ENCODE measurements around the gene PBX4. TPM values are rescaled to one million over a fixed set of nuclear protein-coding genes. Genes with fewer than 3 reads are reported as not detected.

The PBX4 gene
- total and polyA plus RNA-seq, 2 experiments from 2014 or later, result 2.6 to 4.1 TPM

DNA sequence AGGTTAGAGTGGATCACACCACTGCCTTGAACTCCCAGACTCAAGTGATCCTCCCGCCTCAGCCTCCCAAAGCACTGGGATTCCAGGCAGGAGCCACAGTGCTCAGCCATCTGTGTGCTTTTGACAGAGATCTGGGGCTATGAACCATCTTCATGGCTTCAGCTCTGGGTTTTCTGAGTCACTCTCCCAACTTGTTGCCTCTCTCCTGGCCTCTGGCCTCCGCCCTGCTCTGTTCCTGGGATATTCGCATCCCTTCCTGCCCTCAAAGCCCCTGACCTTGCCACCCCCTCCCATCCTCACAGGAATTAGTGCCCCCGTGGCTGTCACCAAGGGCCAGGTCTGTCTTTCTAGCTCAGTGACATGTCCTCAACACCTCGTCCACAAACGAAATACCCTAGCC is 30.7 kb upstream of the PBX4 start:
- H3K4me3 Mint-ChIP-seq, result no peak overlapping the region

More for the DNA sequence above, 30.7 kb upstream of the PBX4 start:
- Mint-ChIP-seq H3K36me3 (ENCODE audit: low read depth) (peaks cover 76% of the 10 kb centered on the region), H3K4me1 (no peaks in the 10 kb centered on the region), H3K27ac (peak overlapping the region; percentile 58; the same call in 1 of the 2 replicates), H3K9me3 (no peaks in the 10 kb centered on the region), H3K27me3 (ENCODE audit: insufficient read depth, low read depth, poor library complexity) (peaks cover 18% of the 10 kb centered on the region)
- ATAC-seq (no peak), DNase-seq (ENCODE audit: low spot score) (peak; percentile 0)
- no peak for TF ChIP-seq ZNF331 (CRISPR knock-in tag; IDR thresholded peaks at IDR 0.05; ENCODE audit: low read depth)
- TF ChIP-seq, protein P1, sequence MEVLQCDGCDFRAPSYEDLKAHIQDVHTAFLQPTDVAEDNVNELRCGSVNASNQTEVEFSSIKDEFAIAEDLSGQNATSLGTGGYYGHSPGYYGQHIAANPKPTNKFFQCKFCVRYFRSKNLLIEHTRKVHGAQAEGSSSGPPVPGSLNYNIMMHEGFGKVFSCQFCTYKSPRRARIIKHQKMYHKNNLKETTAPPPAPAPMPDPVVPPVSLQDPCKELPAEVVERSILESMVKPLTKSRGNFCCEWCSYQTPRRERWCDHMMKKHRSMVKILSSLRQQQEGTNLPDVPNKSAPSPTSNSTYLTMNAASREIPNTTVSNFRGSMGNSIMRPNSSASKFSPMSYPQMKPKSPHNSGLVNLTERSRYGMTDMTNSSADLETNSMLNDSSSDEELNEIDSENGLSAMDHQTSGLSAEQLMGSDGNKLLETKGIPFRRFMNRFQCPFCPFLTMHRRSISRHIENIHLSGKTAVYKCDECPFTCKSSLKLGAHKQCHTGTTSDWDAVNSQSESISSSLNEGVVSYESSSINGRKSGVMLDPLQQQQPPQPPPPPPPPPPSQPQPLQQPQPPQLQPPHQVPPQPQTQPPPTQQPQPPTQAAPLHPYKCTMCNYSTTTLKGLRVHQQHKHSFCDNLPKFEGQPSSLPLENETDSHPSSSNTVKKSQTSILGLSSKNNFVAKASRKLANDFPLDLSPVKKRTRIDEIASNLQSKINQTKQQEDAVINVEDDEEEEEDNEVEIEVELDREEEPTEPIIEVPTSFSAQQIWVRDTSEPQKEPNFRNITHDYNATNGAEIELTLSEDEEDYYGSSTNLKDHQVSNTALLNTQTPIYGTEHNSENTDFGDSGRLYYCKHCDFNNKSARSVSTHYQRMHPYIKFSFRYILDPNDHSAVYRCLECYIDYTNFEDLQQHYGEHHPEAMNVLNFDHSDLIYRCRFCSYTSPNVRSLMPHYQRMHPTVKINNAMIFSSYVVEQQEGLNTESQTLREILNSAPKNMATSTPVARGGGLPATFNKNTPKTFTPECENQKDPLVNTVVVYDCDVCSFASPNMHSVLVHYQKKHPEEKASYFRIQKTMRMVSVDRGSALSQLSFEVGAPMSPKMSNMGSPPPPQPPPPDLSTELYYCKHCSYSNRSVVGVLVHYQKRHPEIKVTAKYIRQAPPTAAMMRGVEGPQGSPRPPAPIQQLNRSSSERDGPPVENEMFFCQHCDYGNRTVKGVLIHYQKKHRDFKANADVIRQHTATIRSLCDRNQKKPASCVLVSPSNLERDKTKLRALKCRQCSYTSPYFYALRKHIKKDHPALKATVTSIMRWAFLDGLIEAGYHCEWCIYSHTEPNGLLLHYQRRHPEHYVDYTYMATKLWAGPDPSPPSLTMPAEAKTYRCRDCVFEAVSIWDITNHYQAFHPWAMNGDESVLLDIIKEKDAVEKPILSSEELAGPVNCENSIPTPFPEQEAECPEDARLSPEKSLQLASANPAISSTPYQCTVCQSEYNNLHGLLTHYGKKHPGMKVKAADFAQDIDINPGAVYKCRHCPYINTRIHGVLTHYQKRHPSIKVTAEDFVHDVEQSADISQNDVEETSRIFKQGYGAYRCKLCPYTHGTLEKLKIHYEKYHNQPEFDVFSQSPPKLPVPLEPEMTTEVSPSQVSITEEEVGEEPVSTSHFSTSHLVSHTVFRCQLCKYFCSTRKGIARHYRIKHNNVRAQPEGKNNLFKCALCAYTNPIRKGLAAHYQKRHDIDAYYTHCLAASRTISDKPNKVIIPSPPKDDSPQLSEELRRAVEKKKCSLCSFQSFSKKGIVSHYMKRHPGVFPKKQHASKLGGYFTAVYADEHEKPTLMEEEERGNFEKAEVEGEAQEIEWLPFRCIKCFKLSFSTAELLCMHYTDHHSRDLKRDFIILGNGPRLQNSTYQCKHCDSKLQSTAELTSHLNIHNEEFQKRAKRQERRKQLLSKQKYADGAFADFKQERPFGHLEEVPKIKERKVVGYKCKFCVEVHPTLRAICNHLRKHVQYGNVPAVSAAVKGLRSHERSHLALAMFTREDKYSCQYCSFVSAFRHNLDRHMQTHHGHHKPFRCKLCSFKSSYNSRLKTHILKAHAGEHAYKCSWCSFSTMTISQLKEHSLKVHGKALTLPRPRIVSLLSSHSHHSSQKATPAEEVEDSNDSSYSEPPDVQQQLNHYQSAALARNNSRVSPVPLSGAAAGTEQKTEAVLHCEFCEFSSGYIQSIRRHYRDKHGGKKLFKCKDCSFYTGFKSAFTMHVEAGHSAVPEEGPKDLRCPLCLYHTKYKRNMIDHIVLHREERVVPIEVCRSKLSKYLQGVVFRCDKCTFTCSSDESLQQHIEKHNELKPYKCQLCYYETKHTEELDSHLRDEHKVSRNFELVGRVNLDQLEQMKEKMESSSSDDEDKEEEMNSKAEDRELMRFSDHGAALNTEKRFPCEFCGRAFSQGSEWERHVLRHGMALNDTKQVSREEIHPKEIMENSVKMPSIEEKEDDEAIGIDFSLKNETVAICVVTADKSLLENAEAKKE (CRISPR knock-in tag; IDR thresholded peaks at IDR 0.05), result no peak
- TF ChIP-seq, protein P2, sequence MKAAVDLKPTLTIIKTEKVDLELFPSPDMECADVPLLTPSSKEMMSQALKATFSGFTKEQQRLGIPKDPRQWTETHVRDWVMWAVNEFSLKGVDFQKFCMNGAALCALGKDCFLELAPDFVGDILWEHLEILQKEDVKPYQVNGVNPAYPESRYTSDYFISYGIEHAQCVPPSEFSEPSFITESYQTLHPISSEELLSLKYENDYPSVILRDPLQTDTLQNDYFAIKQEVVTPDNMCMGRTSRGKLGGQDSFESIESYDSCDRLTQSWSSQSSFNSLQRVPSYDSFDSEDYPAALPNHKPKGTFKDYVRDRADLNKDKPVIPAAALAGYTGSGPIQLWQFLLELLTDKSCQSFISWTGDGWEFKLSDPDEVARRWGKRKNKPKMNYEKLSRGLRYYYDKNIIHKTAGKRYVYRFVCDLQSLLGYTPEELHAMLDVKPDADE (IDR thresholded peaks at IDR 0.05), result no peak
- TF ChIP-seq EZH2phosphoT487 (IDR thresholded peaks at IDR 0.05; ENCODE audit: unreplicated experiment), result no peak
- TF ChIP-seq STAT1 (IDR thresholded peaks at IDR 0.05; ENCODE audit: unreplicated experiment), result no peak
- TF ChIP-seq JUNB (IDR thresholded peaks at IDR 0.05; ENCODE audit: unreplicated experiment), result no peak
- no peak for TF ChIP-seq CREB1 (CRISPR knock-in tag; IDR thresholded peaks at IDR 0.05; ENCODE audit: low read depth)
- no peak overlapping the region for H2AFZ ChIP-seq
- H3F3A ChIP-seq (replicated peaks; ENCODE audit: low read depth), result peaks cover 11% of the 10 kb centered on the region
- no peaks in the 10 kb centered on the region for H3K4me1 ChIP-seq (ENCODE audit: insufficient read depth)
- no peaks in the 10 kb centered on the region for H3K79me2 ChIP-seq (replicated peaks; ENCODE audit: insufficient read depth)
- H3K9me2 ChIP-seq (ENCODE audit: insufficient read depth), result no peaks in the 10 kb centered on the region
- no peak overlapping the region for H3K27ac ChIP-seq (ENCODE audit: low read depth)
- H3K4me3 ChIP-seq, result no peak overlapping the region
- peaks cover 18% of the 10 kb centered on the region for H3K36me3 ChIP-seq (ENCODE audit: insufficient read depth)
- no peaks in the 10 kb centered on the region for H3K27me3 ChIP-seq (ENCODE audit: insufficient read depth)
- peaks cover 6% of the 10 kb centered on the region; the same call in 1 of the 2 replicates for H4K20me1 ChIP-seq (replicated peaks; ENCODE audit: insufficient read depth)
- H3K4me2 ChIP-seq, result no peak overlapping the region

Data from GM23338 (cell line).